Activated CD4-positive, CD25-positive, alpha-beta regulatory T cell treated with anti-CD3 and anti-CD28 coated beads, Interleukin-2, amount 50 U/mL, for 72 hours (primary cell): ENCODE data around the gene WFDC10B.
"Not testable (repeated sequence)": the region's sequence is repeated elsewhere in the genome, so short reads cannot be mapped to it uniquely, and the experiment has no call there.

Source experiments
- DNase-seq: peaks from one replicate; pipeline ENCODE4 v3.0.0; 2021

Gene WFDC10B

GRCh38 chr20:45704969-45705637, at the start of gene WFDC10B:
Gene WFDC10B (minus strand): TSS chr20:45705019. CDS start chr20:45685992, 19,027 bp downstream.
- no peak for DNase-seq

- no peak for DNase-seq
Observed at GRCh38 chr20:45752746-45753145, 47.9 kb upstream of the WFDC10B start.

- DNase-seq = no peak
Observed at GRCh38 chr20:45751721-45752120, 46.9 kb upstream of the WFDC10B start.

- no peak for DNase-seq
Observed at GRCh38 chr20:45745015-45745414, 40.2 kb upstream of the WFDC10B start.

- no peak for DNase-seq
Observed at GRCh38 chr20:45742596-45742995, 37.8 kb upstream of the WFDC10B start.

GRCh38 chr20:45735988-45736387, 31.2 kb upstream of the WFDC10B start:
- no peak for DNase-seq

GRCh38 chr20:45735552-45735951, 30.7 kb upstream of the WFDC10B start:
- no peak for DNase-seq

GRCh38 chr20:45732199-45732598, 27.4 kb upstream of the WFDC10B start:
- DNase-seq = no peak

GRCh38 chr20:45727044-45727443, 22.2 kb upstream of the WFDC10B start:
- DNase-seq = no peak

- DNase-seq = no peak
Observed at GRCh38 chr20:45725134-45725533, 20.3 kb upstream of the WFDC10B start.

GRCh38 chr20:45722047-45722446, 17.2 kb upstream of the WFDC10B start, which contains the start of gene SPINT4:
Gene SPINT4 (plus strand): TSS chr20:45722347. CDS start chr20:45722368, 21 bp downstream.
- no peak for DNase-seq

- DNase-seq = not testable (repeated sequence)
Observed at GRCh38 chr20:45716141-45716688, 11.4 kb upstream of the WFDC10B start.

- DNase-seq = no peak
Observed at GRCh38 chr20:45701873-45702272, 2.9 kb downstream of the WFDC10B start, which contains the start of gene WFDC13. Gene WFDC13 (plus strand): TSS chr20:45702038. CDS start chr20:45702124, 86 bp downstream.

- no peak for DNase-seq
Observed at GRCh38 chr20:45701104-45701503, 3.7 kb downstream of the WFDC10B start.

GRCh38 chr20:45695496-45695895, 9.3 kb downstream of the WFDC10B start:
- no peak for DNase-seq

GRCh38 chr20:45693346-45693745, 11.5 kb downstream of the WFDC10B start:
- not testable (repeated sequence) for DNase-seq

- no peak for DNase-seq
Observed at GRCh38 chr20:45685896-45686295, 18.9 kb downstream of the WFDC10B start.

- DNase-seq = no peak
Observed at GRCh38 chr20:45679650-45680049, 25.2 kb downstream of the WFDC10B start.

- DNase-seq = no peak
Observed at GRCh38 chr20:45672765-45673164, 32.1 kb downstream of the WFDC10B start.

- no peak for DNase-seq
Observed at GRCh38 chr20:45670139-45670538, 34.7 kb downstream of the WFDC10B start, which contains the start of gene WFDC11. Gene WFDC11 (minus strand): TSS chr20:45670239. CDS start chr20:45650600, 19,639 bp downstream.

- DNase-seq = not testable (repeated sequence)
Observed at GRCh38 chr20:45657038-45657437, 47.8 kb downstream of the WFDC10B start.

GRCh38 chr20:45651726-45652125, 53.1 kb downstream of the WFDC10B start:
- DNase-seq = not testable (repeated sequence)

- no peak for DNase-seq
Observed at GRCh38 chr20:45649312-45649863, 55.4 kb downstream of the WFDC10B start.

GRCh38 chr20:45647441-45648050, 57.3 kb downstream of the WFDC10B start:
- no peak for DNase-seq
